Measurements from ENCODE around the gene NFKBIL1.

GRCh38 chr6:31560697-31561058 lies 13.3 kb downstream of the NFKBIL1 start:
- TF ChIP-seq SUZ12 (IDR thresholded peaks at IDR 0.05) (no peak), FOXM1 (IDR thresholded peaks at IDR 0.05; ENCODE audit: borderline replicate concordance) (no peak), ZNF384 (IDR thresholded peaks at IDR 0.05) (no peak), ARNT (IDR thresholded peaks at IDR 0.05) (no peak), FOXA1 (IDR thresholded peaks at IDR 0.05) (no peak), L3MBTL2 (conservative IDR thresholded peaks at IDR 0.05) (no peak)
